ENCODE results near the gene RBMS3. TPM values are rescaled to one million over a fixed set of nuclear protein-coding genes. Genes with fewer than 3 reads are reported as not detected.

RBMS3 gene
- total RNA-seq, 2 experiments from 2014 or later = 1.0 TPM; not detected in 1

DNA sequence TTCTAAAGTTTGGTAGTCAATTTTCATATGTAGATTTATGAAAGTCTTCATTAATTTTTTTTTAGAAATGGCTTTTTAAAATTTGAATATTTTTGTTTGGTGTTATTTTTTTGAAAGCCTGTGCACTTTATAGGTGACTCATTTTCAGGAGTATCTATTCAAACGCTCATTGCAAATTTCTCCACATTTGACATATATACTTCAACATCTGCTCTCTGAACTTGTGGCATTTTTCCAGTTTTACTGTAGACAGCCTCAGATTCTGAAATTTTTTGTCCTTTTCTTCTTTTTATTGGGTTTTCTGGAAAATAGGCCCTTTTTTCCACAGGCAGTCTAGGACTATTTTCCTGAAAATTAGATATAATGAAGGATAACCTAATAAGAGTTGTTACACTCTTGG, 396.6 kb downstream of the RBMS3 start:
- TF ChIP-seq CTCF (conservative IDR thresholded peaks at IDR 0.05; ENCODE audit: low read length) (no peak), EZH2phosphoT487 (IDR thresholded peaks at IDR 0.05; ENCODE audit: borderline replicate concordance, low read depth, low read length) (no peak)
- no peak overlapping the region for H3K4me2 ChIP-seq (ENCODE audit: low read length)

GRCh38 chr3:29679944-29680343, 399.1 kb downstream of the RBMS3 start:
- ChIA-PET POLR2A (interaction anchor here (1.6 kb wide), 1 partner anchor 12 kb away, joined by 3 read pairs; no protein-coding TSS in a partner anchor), CTCF (ENCODE audit: unreplicated experiment) (no interaction called here)
- no peaks in the 10 kb centered on the region for H3K4me1 ChIP-seq (ENCODE audit: insufficient read depth, low read length, poor library complexity, severe bottlenecking)
- H3K79me2 ChIP-seq (ENCODE audit: insufficient read depth, low read depth, low read length) = no peaks in the 10 kb centered on the region
- no peaks in the 10 kb centered on the region for H4K20me1 ChIP-seq (ENCODE audit: insufficient read depth, low read length)
- no peak overlapping the region for H2AFZ ChIP-seq (ENCODE audit: low read length)
- no peaks in the 10 kb centered on the region for H3K9me2 ChIP-seq (ENCODE audit: insufficient read depth, low read length)
- BruUV-seq (replicated peaks) = no TSS peak
- no peaks in the 10 kb centered on the region for H3K36me3 ChIP-seq (ENCODE audit: insufficient read depth, low read length)
- H3K27ac ChIP-seq (ENCODE audit: low read depth, low read length, poor library complexity, severe bottlenecking) = no peak overlapping the region
- no peak for DNase-seq (ENCODE audit: low spot score)
- no peaks in the 10 kb centered on the region for H3K9me3 ChIP-seq (ENCODE audit: low read length)
- TF ChIP-seq EZH2phosphoT487 (IDR thresholded peaks at IDR 0.05; ENCODE audit: borderline replicate concordance, low read depth, low read length) = no peak
- TF ChIP-seq CTCF (conservative IDR thresholded peaks at IDR 0.05; ENCODE audit: low read length) = no peak
- H3K4me2 ChIP-seq (ENCODE audit: low read length) = no peak overlapping the region
- H3K4me3 ChIP-seq (ENCODE audit: low read depth, low read length, poor library complexity, severe bottlenecking) = no peak overlapping the region
- intact Hi-C loops (cut with micrococcal nuclease; ENCODE audit: unreplicated experiment) = no loop called here

More for the DNA sequence above, 396.6 kb downstream of the RBMS3 start:
- DNase-seq (ENCODE audit: low spot score) = no peak
- ChIA-PET CTCF (ENCODE audit: unreplicated experiment) (no interaction called here), POLR2A (no interaction called here)
- H3K27ac ChIP-seq (ENCODE audit: low read depth, low read length, poor library complexity, severe bottlenecking) = no peak overlapping the region
- intact Hi-C loops (cut with micrococcal nuclease; ENCODE audit: unreplicated experiment) = no loop called here
- H3K9me2 ChIP-seq (ENCODE audit: insufficient read depth, low read length) = no peaks in the 10 kb centered on the region
- no peaks in the 10 kb centered on the region for H4K20me1 ChIP-seq (ENCODE audit: insufficient read depth, low read length)
- H3K79me2 ChIP-seq (ENCODE audit: insufficient read depth, low read depth, low read length) = no peaks in the 10 kb centered on the region
- no peaks in the 10 kb centered on the region for H3K4me1 ChIP-seq (ENCODE audit: insufficient read depth, low read length, poor library complexity, severe bottlenecking)
- no peak overlapping the region for H3K4me3 ChIP-seq (ENCODE audit: low read depth, low read length, poor library complexity, severe bottlenecking)
- H2AFZ ChIP-seq (ENCODE audit: low read length) = no peak overlapping the region
- no peaks in the 10 kb centered on the region for H3K9me3 ChIP-seq (ENCODE audit: low read length)
- BruUV-seq (replicated peaks) = no TSS peak
- H3K36me3 ChIP-seq (ENCODE audit: insufficient read depth, low read length) = no peaks in the 10 kb centered on the region

GRCh38 chr3:29683018-29683993, 402.4 kb downstream of the RBMS3 start:
- Histone ChIP-seq H3K27ac (ENCODE audit: low read depth, low read length, poor library complexity, severe bottlenecking) (no peak overlapping the region), H4K20me1 (ENCODE audit: insufficient read depth, low read length) (no peaks in the 10 kb centered on the region), H3K4me2 (ENCODE audit: low read length) (no peak overlapping the region), H2AFZ (ENCODE audit: low read length) (no peak overlapping the region), H3K4me1 (ENCODE audit: insufficient read depth, low read length, poor library complexity, severe bottlenecking) (no peaks in the 10 kb centered on the region), H3K9me2 (ENCODE audit: insufficient read depth, low read length) (no peaks in the 10 kb centered on the region), H3K36me3 (ENCODE audit: insufficient read depth, low read length) (no peaks in the 10 kb centered on the region), H3K4me3 (ENCODE audit: low read depth, low read length, poor library complexity, severe bottlenecking) (no peak overlapping the region), H3K9me3 (ENCODE audit: low read length) (no peaks in the 10 kb centered on the region), H3K79me2 (ENCODE audit: insufficient read depth, low read depth, low read length) (no peaks in the 10 kb centered on the region)
- POLR2A ChIA-PET = no interaction called here
- CTCF ChIA-PET (ENCODE audit: unreplicated experiment) = no interaction called here
- BruUV-seq (replicated peaks) = no TSS peak
- intact Hi-C loops (cut with micrococcal nuclease; ENCODE audit: unreplicated experiment) = no loop called here
- no peak for DNase-seq (ENCODE audit: low spot score)
- TF ChIP-seq CTCF (conservative IDR thresholded peaks at IDR 0.05; ENCODE audit: low read length) (no peak), EZH2phosphoT487 (IDR thresholded peaks at IDR 0.05; ENCODE audit: borderline replicate concordance, low read depth, low read length) (no peak)

All from OCI-LY7 (cell line).